NCI-H345 (cell line): ENCODE data around the gene DHRS7.
"Not testable (repeated sequence)": the region's sequence is repeated elsewhere in the genome, so short reads cannot be mapped to it uniquely, and the experiment has no call there.

Experiments used
- DNase-seq: peaks from one replicate; lab custom pipeline; 2025; lab: John Stamatoyannopoulos, UW

DHRS7 gene

DNA sequence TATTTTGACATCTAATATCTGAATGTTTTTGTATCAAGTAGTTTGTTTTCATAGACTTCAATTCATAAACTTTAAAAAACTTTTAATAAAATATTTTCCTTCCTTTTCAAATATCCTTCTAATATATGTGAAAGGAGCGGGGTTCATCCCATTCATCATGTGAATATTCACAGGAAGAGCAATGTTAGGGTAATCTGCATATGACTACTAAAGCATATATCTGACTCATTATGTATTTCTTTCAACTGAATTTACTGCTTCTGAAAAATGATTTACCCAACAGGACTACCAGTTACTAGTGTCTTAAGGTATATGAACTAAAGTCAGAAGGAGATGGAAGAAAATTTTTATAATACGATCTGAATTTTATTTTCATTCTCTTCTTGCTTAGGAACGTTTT, 30.5 kb downstream of the DHRS7 start:
- DNase-seq = no peak

DNA sequence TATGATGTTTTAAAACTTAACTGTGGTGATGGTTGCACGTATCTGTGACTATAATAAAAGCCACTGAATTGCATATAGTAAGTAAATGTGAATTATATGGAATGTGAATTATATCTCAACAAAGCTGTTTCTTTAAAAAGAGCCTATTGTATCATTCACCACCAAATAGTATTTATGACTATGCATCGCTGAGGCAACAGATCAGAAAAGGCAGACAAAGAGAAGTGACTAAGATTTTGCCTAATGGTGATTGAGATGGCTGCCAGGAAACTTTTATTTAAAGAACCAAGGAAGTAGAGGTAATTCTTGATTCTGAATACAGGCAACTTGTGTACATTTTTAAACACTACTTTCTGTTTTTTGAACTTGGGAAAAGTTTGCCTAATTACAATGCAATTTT, 31.7 kb downstream of the DHRS7 start:
- DNase-seq = no peak

DNA sequence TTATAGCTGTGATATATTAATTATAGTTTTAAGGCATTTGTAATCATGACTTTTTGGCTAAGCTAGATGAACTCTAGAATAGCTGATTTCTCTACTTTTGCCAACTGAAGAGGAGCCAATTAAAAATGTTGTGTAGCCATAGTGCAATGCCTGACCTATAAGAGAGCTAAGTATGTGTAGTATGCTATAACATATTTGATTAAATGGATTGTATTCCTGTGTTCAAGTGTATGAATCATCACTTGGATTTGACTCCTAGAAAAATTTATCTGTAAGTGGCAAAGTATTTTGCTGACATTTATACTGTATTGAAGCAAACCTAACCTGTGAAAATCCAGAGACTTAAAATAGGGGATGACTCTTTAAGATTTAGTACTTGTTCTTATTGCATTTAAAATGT, 39.3 kb downstream of the DHRS7 start:
- DNase-seq = no peak

DNA sequence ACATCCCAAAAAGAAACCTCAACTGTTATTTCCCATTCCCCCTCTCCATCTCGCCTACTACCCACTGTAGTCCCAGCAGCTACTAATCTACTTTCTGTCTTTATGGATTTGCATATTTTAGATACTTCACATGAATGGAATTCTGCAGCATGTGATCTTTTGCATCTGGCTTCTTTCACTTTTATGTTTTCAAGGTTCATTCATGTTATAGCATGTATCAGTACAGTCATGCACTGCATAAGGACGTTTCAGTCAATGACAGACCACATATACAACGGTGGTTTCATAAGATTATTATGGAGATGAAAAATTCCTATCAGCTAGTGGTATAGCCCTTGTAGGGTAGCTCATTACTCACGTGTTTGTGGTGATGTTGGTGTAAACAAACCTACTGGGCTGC, 49.0 kb downstream of the DHRS7 start:
- no peak for DNase-seq

DNA sequence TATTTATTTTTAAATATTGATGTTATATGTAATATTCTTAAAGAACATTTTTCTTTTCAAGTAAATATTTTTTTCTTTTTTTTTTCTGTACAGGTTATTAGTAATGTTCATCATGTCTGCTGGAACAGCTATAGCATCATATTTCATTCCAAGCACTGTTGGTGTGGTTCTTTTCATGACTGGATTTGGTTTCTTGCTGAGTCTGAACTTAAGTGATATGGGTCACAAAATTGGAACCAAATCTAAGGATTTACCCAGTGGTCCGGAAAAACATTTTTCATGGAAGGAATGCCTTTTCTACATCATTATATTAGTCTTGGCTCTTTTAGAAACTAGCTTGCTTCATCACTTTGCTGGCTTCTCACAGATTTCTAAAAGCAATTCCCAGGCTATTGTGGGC, 50.3 kb downstream of the DHRS7 start:
- no peak for DNase-seq

DNA sequence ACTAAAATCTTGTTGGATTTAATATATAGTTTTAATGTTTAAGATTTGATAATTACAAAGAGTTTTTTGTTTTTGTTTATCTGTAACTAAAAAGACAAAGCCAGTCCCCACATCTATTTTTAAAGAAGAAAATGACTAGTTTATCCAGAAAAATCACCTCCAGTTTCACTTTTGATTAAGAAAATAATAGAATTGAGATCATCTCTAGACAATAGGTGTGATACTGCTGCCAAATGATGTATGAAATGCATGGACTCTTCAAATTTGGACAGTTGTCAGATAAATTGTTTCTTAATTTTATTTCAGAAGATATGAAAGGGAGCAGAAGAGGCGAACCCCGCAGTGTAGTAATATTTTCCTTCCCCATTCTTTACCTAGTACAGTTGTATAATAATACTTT, 53.5 kb downstream of the DHRS7 start:
- no peak for DNase-seq

- DNase-seq = no peak
These were observed 57.7 kb downstream of the DHRS7 start for GRCh38 chr14:60107477-60107876.

DNA sequence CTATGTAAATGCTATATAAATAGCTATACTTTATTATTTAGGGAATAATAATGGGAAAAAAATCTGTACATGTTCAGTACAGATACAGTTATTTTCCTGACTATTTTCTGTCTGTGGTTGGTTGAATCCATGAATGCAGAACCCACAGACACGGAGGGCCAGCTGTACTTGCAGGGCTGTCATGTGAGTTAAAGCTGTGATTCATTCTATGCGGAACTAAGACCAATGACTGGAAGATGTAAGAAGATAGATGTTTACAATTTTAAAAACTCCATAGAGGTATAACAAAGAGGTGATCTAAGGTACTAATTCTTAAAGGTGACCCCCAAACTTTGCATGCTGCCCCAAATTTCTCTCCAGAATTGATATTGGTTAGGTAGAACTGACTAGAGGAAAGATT, 58.9 kb downstream of the DHRS7 start:
- DNase-seq = no peak

DNA sequence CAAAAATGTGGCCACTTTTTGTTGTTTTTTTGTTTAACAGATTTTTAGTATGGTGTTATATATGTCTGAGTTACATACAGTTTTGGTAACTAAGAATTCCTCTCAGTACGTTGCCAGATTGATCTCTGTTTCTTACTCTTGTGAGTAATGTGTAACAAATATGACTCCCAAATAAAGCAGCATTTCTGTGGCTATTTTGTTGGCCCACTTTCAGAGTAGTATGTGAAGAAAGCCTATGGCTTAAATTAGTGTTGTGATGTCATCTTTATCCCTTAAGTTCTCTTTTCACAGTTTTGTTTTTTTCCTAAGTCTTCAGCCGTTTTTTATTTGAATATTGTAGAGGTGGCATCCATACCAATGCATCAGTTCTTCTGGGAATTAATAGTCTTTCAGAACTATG, 62.8 kb downstream of the DHRS7 start:
- DNase-seq = no peak

DNA sequence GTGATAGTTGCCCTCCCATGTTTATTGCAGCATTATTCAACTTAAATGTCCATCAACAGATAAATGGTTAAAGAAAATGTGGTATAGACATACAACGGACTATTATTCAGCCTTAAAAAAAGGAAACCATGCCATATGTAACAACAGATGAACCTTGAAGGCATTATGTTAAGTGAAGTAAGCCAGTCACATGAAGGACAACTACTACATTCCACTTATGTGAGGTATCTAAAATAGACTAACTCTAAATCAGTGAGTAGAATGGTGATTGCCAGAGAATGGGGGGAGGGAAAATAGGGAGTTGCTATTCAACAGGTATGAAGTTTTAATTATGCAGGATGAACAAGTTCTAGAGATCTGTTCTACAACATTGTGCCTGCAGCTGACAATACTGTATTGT, 63.4 kb downstream of the DHRS7 start:
- DNase-seq = no peak

DNA sequence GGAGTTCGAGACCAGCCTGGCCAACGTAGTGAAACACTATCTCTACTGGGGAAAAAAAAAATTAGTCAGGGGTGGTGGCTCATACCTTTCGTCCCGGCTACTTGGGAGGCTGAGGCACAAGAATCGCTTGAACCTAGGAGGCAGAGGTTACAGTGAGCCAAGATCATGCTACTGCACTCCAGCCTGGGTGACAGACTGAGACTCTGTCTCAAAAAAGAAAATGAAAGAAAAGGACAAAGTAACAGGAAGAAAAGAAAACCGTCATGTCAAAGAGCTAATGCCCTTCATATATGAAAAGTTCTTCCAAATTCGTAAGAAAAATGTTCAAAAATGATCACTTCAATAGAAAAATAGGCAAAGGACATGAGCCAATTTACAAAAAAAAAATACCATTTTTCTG, 65.3 kb downstream of the DHRS7 start:
- DNase-seq = not testable (repeated sequence)

GRCh38 chr14:60097974-60098373, 67.2 kb downstream of the DHRS7 start:
- no peak for DNase-seq

DNA sequence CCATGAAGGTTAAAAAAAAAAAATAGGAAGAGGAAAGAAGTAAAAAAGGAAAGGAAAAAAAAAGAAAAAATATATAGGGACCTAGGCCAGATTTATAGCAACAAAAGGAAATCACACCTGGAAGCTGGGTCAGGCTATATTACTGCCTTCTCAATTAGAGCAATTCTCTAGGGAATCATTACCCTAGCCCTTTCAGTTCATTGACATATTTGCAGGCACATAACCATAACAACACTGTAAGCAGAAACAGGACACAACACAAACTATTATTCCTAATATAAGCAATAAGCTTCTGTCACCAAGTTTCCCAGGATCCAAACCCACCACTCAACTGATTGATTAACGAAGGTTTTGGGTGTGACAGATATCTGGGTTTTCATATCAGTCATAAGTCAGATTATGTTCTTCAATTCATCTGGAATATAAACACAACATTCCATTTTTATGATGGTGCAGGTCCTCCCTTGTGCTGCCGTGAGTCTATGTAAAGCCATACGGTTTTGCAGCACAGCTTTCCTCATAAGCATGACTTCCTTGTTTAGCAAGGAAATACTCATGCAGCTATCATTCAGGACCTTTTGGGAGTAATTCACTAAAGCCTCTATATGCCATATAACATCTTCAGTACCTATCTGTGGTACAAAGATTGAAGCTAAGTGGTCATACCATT, 69.3 kb downstream of the DHRS7 start:
- DNase-seq = no peak

DNA sequence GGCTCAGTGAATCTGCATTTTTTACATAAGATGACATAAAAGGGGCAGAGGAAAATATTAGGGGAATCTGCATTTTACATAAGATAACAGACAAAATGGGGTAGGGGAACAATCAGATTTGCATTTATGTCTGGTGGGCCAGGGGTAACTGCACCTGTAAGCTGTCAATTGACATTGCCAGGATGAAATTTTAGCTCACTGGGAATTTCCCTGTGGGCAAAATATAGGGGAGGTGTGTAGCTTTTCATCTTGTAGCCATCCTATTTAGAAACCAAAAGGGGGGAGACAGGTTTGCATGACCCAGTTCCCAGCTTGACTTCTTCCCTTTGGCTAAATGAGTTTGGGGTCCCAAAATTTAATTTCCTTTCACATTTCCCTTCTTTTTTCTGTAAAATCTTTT, 70.0 kb downstream of the DHRS7 start:
- DNase-seq = no peak

DNA sequence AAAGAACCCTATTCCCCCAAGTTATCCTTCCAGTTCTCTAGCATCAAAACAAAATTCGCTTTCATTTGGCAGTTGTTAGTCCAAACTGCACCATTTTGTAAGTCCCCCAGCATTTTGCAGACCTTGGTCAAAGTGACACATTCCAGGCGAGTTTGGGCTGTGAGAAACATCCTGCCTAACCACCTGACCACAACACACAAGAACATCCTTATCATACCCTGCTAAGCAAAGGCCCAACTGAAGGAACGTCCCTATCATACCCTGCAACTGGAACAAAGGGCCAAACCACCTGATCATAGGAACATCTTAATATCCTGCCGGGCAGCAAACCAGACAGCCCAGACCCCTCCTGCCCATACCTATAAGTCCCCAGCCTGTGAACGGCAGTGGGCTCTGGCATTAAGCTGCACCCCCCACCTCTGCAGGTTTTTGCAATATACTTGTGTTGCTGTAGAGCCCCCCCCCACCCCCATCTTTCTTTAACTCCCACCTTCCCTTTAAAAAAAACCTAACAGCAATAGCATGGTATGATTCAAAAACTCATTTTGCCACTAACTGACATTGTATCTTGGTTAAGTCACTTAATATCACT, 70.8 kb downstream of the DHRS7 start:
- DNase-seq = no peak
